CD4-positive, alpha-beta T cell treated with Interleukin-4 for 4 hours (primary cell): ENCODE data around the gene CRMP1.

Experiments used
- DNase-seq: peaks from one replicate; pipeline ENCODE4 v3.0.0-alpha.2; 2020

Gene CRMP1

GRCh38 chr4:5919044-5919443 lies 26.2 kb upstream of the CRMP1 start:
- DNase-seq: no peak

- DNase-seq: no peak
These were observed 25.6 kb upstream of the CRMP1 start for GRCh38 chr4:5918331-5918985.

GRCh38 chr4:5917672-5918071 lies 24.8 kb upstream of the CRMP1 start:
- DNase-seq: no peak

GRCh38 chr4:5916229-5916628 lies 23.3 kb upstream of the CRMP1 start:
- no peak for DNase-seq

- no peak for DNase-seq
These were observed 20.6 kb upstream of the CRMP1 start for GRCh38 chr4:5913454-5913853.

GRCh38 chr4:5912614-5913019 lies 19.7 kb upstream of the CRMP1 start:
- no peak for DNase-seq

- no peak for DNase-seq
These were observed 16.1 kb upstream of the CRMP1 start for GRCh38 chr4:5908876-5909427.

GRCh38 chr4:5906191-5906590 lies 13.3 kb upstream of the CRMP1 start:
- DNase-seq: no peak

GRCh38 chr4:5905714-5906113 lies 12.8 kb upstream of the CRMP1 start:
- DNase-seq: no peak

- DNase-seq: no peak
These were observed 8.0 kb upstream of the CRMP1 start for GRCh38 chr4:5900844-5901243.

GRCh38 chr4:5899881-5900280 lies 7.0 kb upstream of the CRMP1 start:
- DNase-seq: no peak

- DNase-seq: no peak
These were observed 6.5 kb upstream of the CRMP1 start for GRCh38 chr4:5899396-5899795.

GRCh38 chr4:5897674-5898073 lies 4.8 kb upstream of the CRMP1 start:
- no peak for DNase-seq

GRCh38 chr4:5895287-5895686 lies 2.4 kb upstream of the CRMP1 start:
- no peak for DNase-seq

GRCh38 chr4:5894266-5894665 lies 1.4 kb upstream of the CRMP1 start:
- DNase-seq: no peak

GRCh38 chr4:5893591-5893990 lies 705 bp upstream of the CRMP1 start:
- no peak for DNase-seq

GRCh38 chr4:5892323-5893003 lies 423 bp downstream of the CRMP1 start:
- no peak for DNase-seq

- DNase-seq: no peak
These were observed 1.1 kb downstream of the CRMP1 start for GRCh38 chr4:5891563-5892322.

- DNase-seq: no peak
These were observed 2.7 kb downstream of the CRMP1 start for GRCh38 chr4:5890063-5890727.

GRCh38 chr4:5889002-5889696 lies 3.7 kb downstream of the CRMP1 start:
- DNase-seq: no peak

- DNase-seq: no peak
These were observed 4.5 kb downstream of the CRMP1 start for GRCh38 chr4:5888222-5889001.
